HG03108 (cell line): Measurements from ENCODE around the gene COL4A1.

Experiments
- ATAC-seq: cut with Tn5 transposase; IDR thresholded peaks from one replicate; pipeline ENCODE4 v1.9.1; 2021; ENCODE audit warnings: moderate library complexity; ENCODE audit not compliant: unreplicated experiment

Gene COL4A1

GRCh38 chr13:110341445-110342244 is 34.7 kb upstream of the COL4A1 start:
- peak; percentile 52 for ATAC-seq

- no peak for ATAC-seq
Observed at GRCh38 chr13:110340812-110341444, 34.0 kb upstream of the COL4A1 start.

GRCh38 chr13:110339975-110340550 is 33.1 kb upstream of the COL4A1 start:
- no peak for ATAC-seq

GRCh38 chr13:110339263-110339662 is 32.3 kb upstream of the COL4A1 start:
- ATAC-seq: no peak

GRCh38 chr13:110338441-110339101 is 31.6 kb upstream of the COL4A1 start:
- no peak for ATAC-seq

- no peak for ATAC-seq
Observed at GRCh38 chr13:110337247-110337646, 30.3 kb upstream of the COL4A1 start.

GRCh38 chr13:110336681-110337080 is 29.7 kb upstream of the COL4A1 start:
- no peak for ATAC-seq

GRCh38 chr13:110336108-110336507 is 29.2 kb upstream of the COL4A1 start:
- no peak for ATAC-seq

GRCh38 chr13:110334841-110335490 is 28.0 kb upstream of the COL4A1 start:
- no peak for ATAC-seq

- no peak for ATAC-seq
Observed at GRCh38 chr13:110334256-110334655, 27.3 kb upstream of the COL4A1 start.

GRCh38 chr13:110333837-110334236 is 26.9 kb upstream of the COL4A1 start:
- no peak for ATAC-seq

- ATAC-seq: no peak
Observed at GRCh38 chr13:110332750-110333149, 25.8 kb upstream of the COL4A1 start.

GRCh38 chr13:110331362-110331761 is 24.4 kb upstream of the COL4A1 start:
- no peak for ATAC-seq

GRCh38 chr13:110330491-110331011 is 23.6 kb upstream of the COL4A1 start:
- no peak for ATAC-seq

- no peak for ATAC-seq
Observed at GRCh38 chr13:110329798-110330461, 23.0 kb upstream of the COL4A1 start.

GRCh38 chr13:110329258-110329657 is 22.3 kb upstream of the COL4A1 start:
- ATAC-seq: no peak

GRCh38 chr13:110328573-110328972 is 21.6 kb upstream of the COL4A1 start:
- no peak for ATAC-seq

GRCh38 chr13:110327051-110327721 is 20.2 kb upstream of the COL4A1 start:
- ATAC-seq: no peak

- no peak for ATAC-seq
Observed at GRCh38 chr13:110326263-110326904, 19.4 kb upstream of the COL4A1 start.
